Measurements from ENCODE around the gene SFXN5. TPM values are rescaled to one million over a fixed set of nuclear protein-coding genes. Genes with fewer than 3 reads are reported as not detected.
A peak's percentile ranks its signal among the peaks of the same experiment; 100 is the strongest.

Gene SFXN5
- total RNA-seq, 1 donor from 2014 or later, result 9.3 TPM

DNA sequence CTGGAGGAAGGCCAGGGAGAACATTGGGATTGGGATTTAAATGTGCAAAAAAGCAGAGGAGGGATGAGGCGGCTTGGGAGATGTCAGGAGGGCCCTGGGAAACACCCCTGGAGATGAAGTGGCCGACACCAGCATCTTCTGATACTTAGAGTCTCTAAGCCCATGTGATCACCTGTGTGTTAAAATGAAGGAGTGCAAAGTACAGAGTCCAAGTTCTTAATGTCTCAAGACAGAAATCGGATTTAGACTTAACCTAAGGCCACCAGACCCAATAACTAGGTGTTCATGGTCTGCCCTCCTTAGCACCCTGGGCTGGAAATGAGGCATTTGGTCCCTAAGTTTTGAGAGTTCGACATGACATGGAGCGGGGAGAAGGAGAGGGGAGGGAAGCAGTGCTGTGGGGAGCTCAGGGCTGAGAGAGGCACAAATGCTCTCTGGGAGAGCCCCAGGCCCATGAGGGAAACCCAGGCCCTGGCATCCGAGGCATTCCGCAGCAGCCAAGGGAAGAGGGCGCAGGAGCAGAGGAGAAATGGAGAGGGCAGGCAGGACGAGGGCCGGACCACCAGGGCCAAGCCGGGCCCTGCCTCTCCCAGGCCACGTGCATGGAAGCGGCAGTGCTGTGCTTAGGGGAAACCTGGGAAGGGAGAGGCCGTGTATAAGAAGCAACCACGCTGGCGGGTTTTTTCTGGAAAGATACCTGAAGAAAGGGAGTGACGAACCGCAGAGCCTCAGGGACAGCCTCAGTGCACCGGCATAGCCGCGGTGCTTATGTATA lies 63.3 kb downstream of the SFXN5 start:
- Histone ChIP-seq H3K4me3 (no peak overlapping the region), H3K4me1 (peaks cover 4 to 17% of the 10 kb centered on the region in 2 donors), H3K27me3 (no peaks in the 10 kb centered on the region), H3K36me3 (no peaks in the 10 kb centered on the region), H3K27ac (no peak overlapping the region), H3K9me3 (no peaks in the 10 kb centered on the region)
- intact Hi-C loops (cut with DNase I), result no loop called here
- DNase-seq (ENCODE audit: low spot score in 2 of 2), result peak in 1 of 2 donors; percentile 59
- TF ChIP-seq, protein P1, sequence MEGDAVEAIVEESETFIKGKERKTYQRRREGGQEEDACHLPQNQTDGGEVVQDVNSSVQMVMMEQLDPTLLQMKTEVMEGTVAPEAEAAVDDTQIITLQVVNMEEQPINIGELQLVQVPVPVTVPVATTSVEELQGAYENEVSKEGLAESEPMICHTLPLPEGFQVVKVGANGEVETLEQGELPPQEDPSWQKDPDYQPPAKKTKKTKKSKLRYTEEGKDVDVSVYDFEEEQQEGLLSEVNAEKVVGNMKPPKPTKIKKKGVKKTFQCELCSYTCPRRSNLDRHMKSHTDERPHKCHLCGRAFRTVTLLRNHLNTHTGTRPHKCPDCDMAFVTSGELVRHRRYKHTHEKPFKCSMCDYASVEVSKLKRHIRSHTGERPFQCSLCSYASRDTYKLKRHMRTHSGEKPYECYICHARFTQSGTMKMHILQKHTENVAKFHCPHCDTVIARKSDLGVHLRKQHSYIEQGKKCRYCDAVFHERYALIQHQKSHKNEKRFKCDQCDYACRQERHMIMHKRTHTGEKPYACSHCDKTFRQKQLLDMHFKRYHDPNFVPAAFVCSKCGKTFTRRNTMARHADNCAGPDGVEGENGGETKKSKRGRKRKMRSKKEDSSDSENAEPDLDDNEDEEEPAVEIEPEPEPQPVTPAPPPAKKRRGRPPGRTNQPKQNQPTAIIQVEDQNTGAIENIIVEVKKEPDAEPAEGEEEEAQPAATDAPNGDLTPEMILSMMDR (IDR thresholded peaks at IDR 0.05), result no peak

DNA sequence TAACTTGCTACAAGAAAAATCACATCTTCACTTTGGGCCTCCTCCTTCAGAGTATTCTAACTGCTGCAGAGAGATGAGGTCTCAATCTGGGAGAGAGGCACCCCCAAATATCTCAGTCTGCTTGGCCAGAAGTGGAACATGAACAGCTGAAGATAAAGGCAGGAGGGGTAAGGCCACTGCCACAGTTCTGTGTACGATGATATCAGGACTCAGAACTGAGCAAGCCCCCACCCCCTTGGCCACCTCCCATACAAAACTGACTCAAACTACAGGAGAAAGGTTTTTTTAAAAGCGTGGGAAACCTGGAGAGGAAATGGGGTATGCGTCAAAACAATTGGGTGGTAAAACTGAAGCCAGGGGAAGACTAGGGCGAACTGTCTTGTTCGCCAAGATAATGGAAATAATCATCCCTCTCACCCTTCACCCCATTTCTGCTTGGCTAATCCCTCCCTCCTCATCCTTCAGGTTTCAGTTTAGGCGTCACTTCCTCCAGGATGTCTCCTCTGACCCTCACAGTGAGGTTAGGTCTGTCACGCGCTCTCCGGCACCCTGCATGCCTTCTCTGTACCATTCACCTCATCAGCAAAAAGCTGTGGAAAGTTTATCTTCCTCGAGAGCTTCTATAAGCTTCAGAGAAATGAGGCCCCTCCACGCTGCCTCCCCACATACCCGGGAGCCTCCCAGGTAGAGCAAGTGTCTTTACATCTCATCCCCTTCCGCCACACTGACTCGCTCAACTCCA lies 64.4 kb downstream of the SFXN5 start:
- H3K27me3 ChIP-seq, result no peaks in the 10 kb centered on the region
- TF ChIP-seq, protein P1 (IDR thresholded peaks at IDR 0.05), result no peak
- no peak overlapping the region for H3K4me3 ChIP-seq
- H3K36me3 ChIP-seq, result no peaks in the 10 kb centered on the region
- peak in 1 of 2 donors; percentile 53 for DNase-seq (ENCODE audit: low spot score in 2 of 2)
- H3K27ac ChIP-seq, result no peak overlapping the region
- intact Hi-C loops (cut with DNase I), result no loop called here
- H3K9me3 ChIP-seq, result no peaks in the 10 kb centered on the region
- H3K4me1 ChIP-seq, result peaks cover 4 to 17% of the 10 kb centered on the region in 2 donors

DNA sequence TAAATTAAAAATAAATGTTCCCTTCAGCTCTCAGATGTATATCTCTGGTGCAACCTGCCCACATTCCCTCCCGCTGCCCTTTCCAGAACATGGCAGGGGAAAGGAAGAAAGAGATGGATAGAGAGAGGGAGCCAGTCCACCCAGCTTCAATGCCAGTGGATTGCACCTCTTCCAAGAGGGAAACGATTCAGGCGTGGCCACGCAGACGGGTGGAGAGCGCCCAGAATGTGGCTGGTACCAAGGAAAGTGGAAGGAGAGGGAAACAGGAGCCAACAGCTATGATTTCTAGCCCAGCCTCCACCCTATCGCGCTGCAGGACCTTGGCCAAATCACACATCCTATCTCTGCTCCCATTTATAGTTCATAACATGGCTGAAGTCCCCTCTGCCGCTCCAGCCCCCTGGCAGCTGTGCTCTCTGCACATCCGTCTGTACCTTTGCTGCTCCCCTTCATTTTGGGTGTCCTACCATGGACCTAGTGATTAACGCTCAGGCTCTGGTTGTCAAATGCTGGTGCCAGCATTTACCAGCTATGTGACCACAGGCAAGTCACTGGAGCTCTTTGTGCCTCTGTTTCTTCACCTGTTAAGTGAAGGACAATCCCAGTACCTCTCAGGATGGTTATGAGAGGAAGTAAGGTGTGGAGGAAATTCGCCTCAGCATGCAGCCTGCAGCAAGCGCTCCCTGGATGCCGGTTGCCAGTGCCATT lies 66.5 kb downstream of the SFXN5 start:
- DNase-seq (ENCODE audit: low spot score in 2 of 2), result peak in 1 of 2 donors; percentile 39
- peak overlapping the region in 1 of 2 donors; percentile 8 for H3K4me3 ChIP-seq
- intact Hi-C loops (cut with DNase I), result no loop called here

DNA sequence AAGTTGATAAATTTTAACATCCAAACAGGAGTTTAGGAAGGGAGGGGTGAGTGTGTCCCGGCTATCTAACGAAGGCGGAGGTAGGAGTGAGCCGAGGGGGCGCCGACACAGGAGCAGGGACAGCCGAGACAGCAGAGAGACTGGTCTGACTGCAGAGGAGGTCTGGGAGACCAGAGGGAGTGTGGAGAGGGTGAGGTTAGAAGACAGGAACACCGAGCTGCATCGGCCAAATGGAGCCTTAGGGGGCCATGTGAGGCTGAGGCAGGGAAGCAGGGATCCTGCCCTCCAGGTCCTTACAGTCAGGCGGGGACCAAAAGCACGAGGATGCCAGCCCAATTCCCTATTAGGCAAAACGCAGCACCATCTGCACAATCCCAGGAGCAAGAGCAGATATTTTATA lies 67.0 kb downstream of the SFXN5 start:
- Histone ChIP-seq H3K27me3 (no peaks in the 10 kb centered on the region), H3K27ac (peak overlapping the region; percentile 52 to 58), H3K9me3 (no peaks in the 10 kb centered on the region), H3K36me3 (no peaks in the 10 kb centered on the region), H3K4me1 (peaks cover 4 to 17% of the 10 kb centered on the region in 2 donors), H3K4me3 (no peak overlapping the region)
- TF ChIP-seq, protein P1 (IDR thresholded peaks at IDR 0.05), result no peak
- peak in 1 of 2 donors; percentile 61 for DNase-seq (ENCODE audit: low spot score in 2 of 2)
- intact Hi-C loops (cut with DNase I), result no loop called here

More for the DNA sequence above, 66.5 kb downstream of the SFXN5 start:
- Histone ChIP-seq H3K36me3 (no peaks in the 10 kb centered on the region), H3K27me3 (no peaks in the 10 kb centered on the region), H3K9me3 (no peaks in the 10 kb centered on the region), H3K4me1 (peaks cover 4 to 17% of the 10 kb centered on the region in 2 donors), H3K27ac (peak overlapping the region; percentile 52 to 58)
- TF ChIP-seq, protein P1 (IDR thresholded peaks at IDR 0.05), result no peak

DNA sequence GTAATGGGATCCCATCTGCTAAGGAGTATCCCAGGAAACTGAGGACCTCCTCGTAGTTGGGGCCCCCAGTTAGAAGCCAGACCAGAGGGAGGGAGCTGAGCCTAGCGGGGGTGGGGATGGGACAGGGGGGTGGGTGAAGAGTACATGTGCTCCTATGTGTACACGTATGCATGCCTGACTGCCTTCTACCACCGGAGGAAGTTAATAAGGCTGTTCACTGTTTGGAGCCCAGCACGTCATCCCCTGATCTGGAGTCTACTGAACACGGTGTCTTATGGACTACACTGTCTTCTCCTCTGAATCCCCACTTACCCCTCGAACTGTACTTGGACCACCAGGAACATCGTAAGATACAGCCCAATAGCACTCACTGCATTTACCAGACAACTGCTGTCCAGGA lies 68.5 kb downstream of the SFXN5 start:
- H3K4me3 ChIP-seq, result no peak overlapping the region
- peak in 1 of 2 donors; percentile 16 for DNase-seq (ENCODE audit: low spot score in 2 of 2)
- TF ChIP-seq, protein P1 (IDR thresholded peaks at IDR 0.05), result no peak

More for the DNA sequence above, 68.5 kb downstream of the SFXN5 start:
- Histone ChIP-seq H3K36me3 (no peaks in the 10 kb centered on the region), H3K27ac (no peak overlapping the region), H3K4me1 (peaks cover 4 to 17% of the 10 kb centered on the region in 2 donors), H3K9me3 (no peaks in the 10 kb centered on the region), H3K27me3 (no peaks in the 10 kb centered on the region)
- intact Hi-C loops (cut with DNase I), result no loop called here
